H9 (cell line): ENCODE measurements around the gene PIM2. TPM values are rescaled to one million over a fixed set of nuclear protein-coding genes. Genes with fewer than 3 reads are reported as not detected.

Source experiments
- DNase-seq: peaks from one replicate; pipeline ENCODE4 v3.0.0-alpha.2; 2017
- H2AFZ ChIP-seq: one replicate; pipeline ENCODE4 v1.6.1; 2013; ENCODE audit warnings: mild to moderate bottlenecking, low read length, control low read depth, moderate library complexity
- H2AK5ac ChIP-seq: 2 replicates; pipeline ENCODE4 v1.6.1; 2013; ENCODE audit warnings: low read length, control low read depth, mixed read lengths; ENCODE audit not compliant: insufficient read length
- H2BK120ac ChIP-seq: one replicate; pipeline ENCODE4 v1.6.1; 2013; ENCODE audit warnings: low read depth, mild to moderate bottlenecking, low read length, control low read depth, inconsistent platforms; ENCODE audit not compliant: poor library complexity, severe bottlenecking
- H2BK12ac ChIP-seq: 2 replicates; pipeline ENCODE4 v1.6.1; 2013; ENCODE audit warnings: low read length, control low read depth, mixed read lengths, low read depth; ENCODE audit not compliant: insufficient read length
- H2BK15ac ChIP-seq: 2 replicates; pipeline ENCODE4 v1.6.1; 2013; ENCODE audit warnings: low read depth, low read length, control low read depth
- H2BK20ac ChIP-seq: one replicate; pipeline ENCODE4 v1.6.1; 2013; ENCODE audit warnings: low read depth, mild to moderate bottlenecking, low read length, control low read depth, inconsistent platforms; ENCODE audit not compliant: poor library complexity, severe bottlenecking
- H2BK5ac ChIP-seq: 2 replicates; pipeline ENCODE4 v1.6.1; 2013; ENCODE audit warnings: low read length, control low read depth, mixed read lengths; ENCODE audit not compliant: insufficient read length
- H3K14ac ChIP-seq: 2 replicates; pipeline ENCODE4 v1.6.1; 2013; ENCODE audit warnings: low read length, control low read depth; ENCODE audit not compliant: insufficient read depth
- H3K18ac ChIP-seq: 2 replicates; pipeline ENCODE4 v1.6.1; 2013; ENCODE audit warnings: low read depth, mild to moderate bottlenecking, mixed read lengths, low read length, control low read depth; ENCODE audit not compliant: insufficient read length
- H3K23ac ChIP-seq: 2 replicates; pipeline ENCODE4 v1.6.1; 2013; ENCODE audit warnings: low read length, control low read depth, mixed read lengths, low read depth; ENCODE audit not compliant: insufficient read length
- H3K23me2 ChIP-seq: 2 replicates; pipeline ENCODE4 v1.6.1; 2013; ENCODE audit warnings: low read depth, mild to moderate bottlenecking, mixed read lengths, low read length, control low read depth; ENCODE audit not compliant: insufficient read length, poor library complexity, severe bottlenecking
- H3K27ac ChIP-seq: 2 replicates; pipeline ENCODE4 v1.5.1; 2013; ENCODE audit warnings: low read length, control low read depth, mixed read lengths, low read depth; ENCODE audit not compliant: insufficient read length
- H3K27me3 ChIP-seq: 2 replicates; pipeline ENCODE4 v1.6.1; 2013; ENCODE audit warnings: low read length, control low read depth, inconsistent platforms; ENCODE audit not compliant: insufficient read depth
- H3K4ac ChIP-seq: 2 replicates; pipeline ENCODE4 v1.6.1; 2013; ENCODE audit warnings: low read depth, mild to moderate bottlenecking, control low read depth, inconsistent platforms, low read length, moderate library complexity
- H3K4me1 ChIP-seq: 2 replicates; pipeline ENCODE4 v1.6.1; 2013; ENCODE audit warnings: low read length, control low read depth, inconsistent platforms; ENCODE audit not compliant: insufficient read depth
- H3K4me2 ChIP-seq: 2 replicates; pipeline ENCODE4 v1.6.1; 2013; ENCODE audit warnings: low read length, control low read depth, mixed read lengths; ENCODE audit not compliant: insufficient read length, insufficient read depth
- H3K56ac ChIP-seq: 2 replicates; pipeline ENCODE4 v1.6.1; 2013; ENCODE audit warnings: low read depth, mild to moderate bottlenecking, mixed read lengths, low read length, control low read depth; ENCODE audit not compliant: insufficient read length
- H3K79me1 ChIP-seq: 2 replicates; pipeline ENCODE4 v1.6.1; 2013; ENCODE audit warnings: low read depth, mild to moderate bottlenecking, moderate library complexity, low read length, control low read depth, inconsistent platforms; ENCODE audit not compliant: insufficient read depth, poor library complexity, severe bottlenecking
- H3K79me2 ChIP-seq: 2 replicates; pipeline ENCODE4 v1.6.1; 2013; ENCODE audit warnings: low read length, control low read depth, inconsistent platforms; ENCODE audit not compliant: insufficient read depth
- H3K9ac ChIP-seq: 2 replicates; pipeline ENCODE4 v1.6.1; 2013; ENCODE audit warnings: low read length, control low read depth, mixed read lengths; ENCODE audit not compliant: insufficient read length; ENCODE audit errors: extremely low read depth
- H3K9me3 ChIP-seq: one replicate; pipeline ENCODE4 v1.6.1; 2013; ENCODE audit warnings: low read depth, low read length, inconsistent platforms; ENCODE audit not compliant: control insufficient read depth
- H3T11ph ChIP-seq: one replicate; pipeline ENCODE4 v1.6.1; 2013; ENCODE audit warnings: mild to moderate bottlenecking, low read length, control low read depth, inconsistent platforms
- H4K20me1 ChIP-seq: one replicate; pipeline ENCODE4 v1.6.1; 2013; ENCODE audit not compliant: control insufficient read depth, insufficient read length, insufficient read depth
- H4K5ac ChIP-seq: 2 replicates; pipeline ENCODE4 v1.6.1; 2013; ENCODE audit warnings: low read depth, mild to moderate bottlenecking, mixed read lengths, low read length, control low read depth; ENCODE audit not compliant: insufficient read length
- H4K8ac ChIP-seq: replicated peaks from 2 replicates; pipeline ENCODE4 v1.6.1; 2013; ENCODE audit warnings: low read length, control low read depth, mixed read lengths, low read depth; ENCODE audit not compliant: insufficient read length
- H4K91ac ChIP-seq: 2 replicates; pipeline ENCODE4 v1.6.1; 2013; ENCODE audit warnings: low read depth, mild to moderate bottlenecking, moderate library complexity, mixed read lengths, low read length, control low read depth; ENCODE audit not compliant: insufficient read length
- H3K27ac Mint-ChIP-seq, 3 experiments: 2 replicates in 2 of 3; 3 replicates in 1 of 3; pipeline ENCODE4 v1.8.0; 2020 to 2021; ENCODE audit warnings: mixed read lengths in 3 of 3, mild to moderate bottlenecking in 1 of 3, moderate library complexity in 1 of 3
- H3K27me3 Mint-ChIP-seq: 2 replicates; pipeline ENCODE4 v1.8.0; 2021; ENCODE audit warnings: low read depth, mild to moderate bottlenecking, moderate library complexity, mixed read lengths
- H3K36me3 Mint-ChIP-seq, 3 experiments: 2 replicates in 2 of 3; 3 replicates in 1 of 3; pipeline ENCODE4 v1.8.0; 2020 to 2021; ENCODE audit warnings: low read depth in 3 of 3, mixed read lengths in 3 of 3; ENCODE audit not compliant: insufficient read depth in 1 of 3
- H3K4me1 Mint-ChIP-seq, 2 experiments: 2 replicates each; pipeline ENCODE4 v1.8.0; 2020; ENCODE audit warnings: mixed read lengths in 2 of 2
- H3K4me3 Mint-ChIP-seq, 2 experiments: 2 replicates in 1 of 2; 3 replicates in 1 of 2; pipeline ENCODE4 v1.8.0; 2020 to 2021; ENCODE audit warnings: mild to moderate bottlenecking in 2 of 2, mixed read lengths in 2 of 2, moderate library complexity in 1 of 2
- H3K9me3 Mint-ChIP-seq, 2 experiments: 2 replicates in 1 of 2; 3 replicates in 1 of 2; pipeline ENCODE4 v1.8.0; 2020; ENCODE audit warnings: mild to moderate bottlenecking in 2 of 2, mixed read lengths in 2 of 2, moderate library complexity in 1 of 2
- CTCF ChIP-seq: fragments of 200-600 bp; sonication (generic); conservative IDR thresholded peaks from 3 replicates; pipeline ENCODE4 v1.8.0; 2021; ENCODE audit warnings: antibody characterized with exemption, mild to moderate bottlenecking
- WGBS: extraction: QIAGEN DNeasy Blood & Tissue Kit; methylation state at CpG from one replicate; pipeline ENCODE4 v1.1.7; 2013; ENCODE audit warnings: missing lambda C conversion rate, low lambda C conversion rate, mixed read lengths; ENCODE audit not compliant: insufficient read length; ENCODE audit errors: extremely low coverage; 5-methylcytosine and 5-hydroxymethylcytosine counted together
- total RNA-seq: library from RNA; stranded (reverse); gene quantifications from 2 replicates; pipeline ENCODE4 v1.2.1, GENCODE V29; 2021

The PIM2 gene
- total RNA-seq, 1 experiment from 2014 or later, result 163 TPM

GRCh38 chrX:48902776-48903175 lies 16.0 kb downstream of the PIM2 start:
- no peak overlapping the region for H3K18ac ChIP-seq
- H2BK120ac ChIP-seq, result no peak overlapping the region
- H4K91ac ChIP-seq, result no peak overlapping the region
- H3K27me3 ChIP-seq, result no peaks in the 10 kb centered on the region
- no peak overlapping the region for H3K27ac ChIP-seq
- Mint-ChIP-seq H3K9me3 (peaks cover 72 to 75% of the 10 kb centered on the region in 2 experiments), H3K36me3 (peaks cover 23 to 62% (median 44%) of the 10 kb centered on the region in 3 experiments), H3K27ac (no peak overlapping the region), H3K4me1 (peaks cover 4 to 5% of the 10 kb centered on the region in 2 experiments; a peak in 3 of 4 replicates), H3K27me3 (no peaks in the 10 kb centered on the region; the same call in none of the 2 replicates), H3K4me3 (no peak overlapping the region)
- WGBS, result no CpG with 5 or more reads among the region's 14 CpGs
- DNase-seq, result no peak
- H4K20me1 ChIP-seq, result peaks cover 3% of the 10 kb centered on the region
- no peaks in the 10 kb centered on the region for H3K4me1 ChIP-seq
- H4K8ac ChIP-seq, result no peak overlapping the region
- no peak overlapping the region for H4K5ac ChIP-seq
- no peak overlapping the region for H3K56ac ChIP-seq
- no peaks in the 10 kb centered on the region for H3K9me3 ChIP-seq
- H2BK15ac ChIP-seq, result no peak overlapping the region
- H2BK12ac ChIP-seq, result no peak overlapping the region
- no peak overlapping the region for H3K9ac ChIP-seq
- no peak overlapping the region for H3K4ac ChIP-seq
- H2AFZ ChIP-seq, result no peak overlapping the region
- no peak overlapping the region for H2AK5ac ChIP-seq
- H3K23me2 ChIP-seq, result peaks cover 2% of the 10 kb centered on the region
- no peak overlapping the region for H3K4me2 ChIP-seq
- no peak overlapping the region for H3K23ac ChIP-seq
- H2BK5ac ChIP-seq, result no peak overlapping the region
- no peak overlapping the region for H3K14ac ChIP-seq
- H3K79me2 ChIP-seq, result no peaks in the 10 kb centered on the region; the same call in 1 of the 2 replicates
- H3T11ph ChIP-seq, result no peak overlapping the region
- no peak for TF ChIP-seq CTCF
- no peak overlapping the region for H2BK20ac ChIP-seq
- H3K79me1 ChIP-seq, result no peaks in the 10 kb centered on the region
